Hematopoietic multipotent progenitor cell treated with erythropoietin and hydrocortisone succinate and interleukin-3 and kit ligand, for 4 days (in vitro differentiated cells): ENCODE data around the gene MOG.

Source experiments
- DNase-seq: peaks from one replicate; pipeline ENCODE4 v3.0.0-alpha.2; 2015

MOG gene

DNA sequence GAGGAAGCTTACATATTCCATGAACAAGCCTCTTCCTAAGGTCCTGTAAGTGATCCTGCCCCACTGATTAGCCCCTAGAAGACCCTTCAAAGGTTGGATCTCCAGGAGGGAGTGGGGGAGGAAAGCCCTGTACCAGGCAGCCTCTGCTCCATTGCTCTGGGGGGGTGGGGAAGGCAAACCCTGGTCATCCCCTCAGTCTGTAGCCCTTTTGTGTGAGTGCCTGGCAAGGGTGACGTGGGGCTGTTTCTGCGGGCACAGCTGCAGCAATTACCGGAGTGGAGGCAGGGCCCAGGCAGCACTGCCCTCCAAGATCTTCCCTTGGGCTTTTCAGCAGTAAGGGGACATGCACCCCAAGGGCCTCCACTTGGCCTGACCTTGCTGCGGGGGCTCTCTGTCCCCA, at the start of gene MOG:
Gene MOG (plus strand): TSS at position 295 of the 400 bp plus-strand sequence. CDS start 118 bp downstream, outside the sequence.
- DNase-seq, result no peak

DNA sequence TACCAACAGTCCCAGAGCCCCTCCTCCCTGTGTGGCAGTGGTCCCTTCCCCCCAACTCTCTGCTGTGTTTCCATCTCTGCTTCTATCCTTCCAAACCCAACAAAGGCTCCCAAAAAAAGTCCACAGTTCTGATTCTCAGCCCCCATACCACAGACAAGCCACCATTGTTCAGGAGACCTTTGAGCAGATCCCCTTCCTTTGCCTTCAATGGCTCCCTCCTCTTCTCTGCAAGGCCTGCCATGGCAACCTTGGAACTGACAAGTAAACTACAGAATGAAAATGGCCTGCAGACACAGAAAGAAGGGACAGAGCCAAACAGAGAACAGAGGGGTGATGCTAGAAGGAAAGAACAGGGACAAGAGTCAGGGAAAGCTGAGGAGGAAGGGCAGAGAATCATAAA, 48.8 kb upstream of the MOG start:
- DNase-seq, result no peak

DNA sequence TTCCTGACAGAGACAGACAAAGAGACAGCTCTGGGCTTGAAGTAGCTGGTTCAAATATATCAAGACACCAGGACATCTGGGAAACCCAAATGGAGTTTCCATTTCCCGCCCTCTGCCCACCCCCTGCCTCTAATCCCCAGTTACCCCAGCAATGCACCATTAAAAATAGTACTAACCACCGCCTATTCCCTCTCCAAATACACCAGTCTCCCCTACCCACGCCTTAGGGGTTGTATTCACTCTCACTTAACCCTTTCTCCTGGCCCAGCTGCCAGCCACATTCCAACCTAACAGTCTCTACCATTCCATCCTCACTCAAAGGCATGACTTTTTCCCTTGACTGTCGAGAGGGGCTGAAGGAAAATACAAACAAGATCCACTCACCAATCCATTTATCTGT, 46.4 kb upstream of the MOG start:
- no peak for DNase-seq

DNA sequence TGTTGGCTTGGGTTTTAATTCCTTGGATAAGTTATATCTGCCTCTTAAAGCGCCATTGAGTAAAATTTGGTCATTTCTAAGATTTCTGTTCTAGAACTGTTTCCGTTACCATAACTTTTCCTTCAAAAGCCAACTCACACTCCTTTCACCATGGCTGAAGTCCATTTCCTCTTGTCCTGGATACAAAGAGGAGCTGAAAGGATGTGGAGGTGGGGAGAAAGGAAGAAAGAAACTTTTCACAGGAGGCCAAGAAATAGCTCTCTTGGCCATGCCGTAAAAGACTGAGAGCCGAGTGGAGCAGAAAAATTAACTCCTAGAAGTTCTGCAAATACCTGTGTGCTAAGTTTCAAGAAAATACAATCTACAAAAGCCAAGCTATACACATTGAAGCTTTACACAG, 45.5 kb upstream of the MOG start:
- DNase-seq, result no peak

DNA sequence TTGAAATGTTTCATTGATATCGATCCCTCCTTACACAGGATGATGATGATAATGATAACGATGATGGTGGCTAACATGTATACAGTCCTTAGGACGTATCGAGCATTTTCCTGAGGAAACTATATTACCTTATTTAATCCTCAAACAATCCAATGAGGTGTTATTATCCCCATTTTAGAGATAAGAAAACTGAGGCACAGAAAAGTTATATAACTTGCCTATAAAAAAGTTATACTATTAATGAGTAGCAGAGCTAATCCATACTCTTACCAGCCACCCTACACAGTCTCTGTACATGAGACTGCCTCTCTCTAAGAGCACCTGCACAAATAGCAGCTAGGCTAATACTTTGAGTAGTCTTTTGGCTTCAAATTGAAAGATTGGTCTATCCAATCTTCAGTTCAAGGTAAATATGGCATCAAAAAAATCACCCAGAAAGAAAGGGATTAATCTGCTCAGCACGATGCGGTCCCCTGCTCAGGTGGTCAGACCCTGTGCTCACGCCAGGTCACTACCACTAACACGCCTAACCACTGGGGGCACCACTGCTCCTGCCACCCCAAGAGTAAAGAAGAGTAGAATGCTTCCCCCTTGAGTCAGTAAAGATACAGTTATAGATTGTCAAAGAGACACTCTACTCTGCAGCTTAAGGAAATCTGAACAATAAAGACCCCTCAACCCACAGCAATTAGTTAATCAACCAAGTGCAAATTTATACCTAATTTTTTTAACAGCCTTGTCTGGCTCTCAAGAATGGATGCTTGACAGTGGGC, 38.9 kb upstream of the MOG start:
- peak; percentile 44 for DNase-seq

DNA sequence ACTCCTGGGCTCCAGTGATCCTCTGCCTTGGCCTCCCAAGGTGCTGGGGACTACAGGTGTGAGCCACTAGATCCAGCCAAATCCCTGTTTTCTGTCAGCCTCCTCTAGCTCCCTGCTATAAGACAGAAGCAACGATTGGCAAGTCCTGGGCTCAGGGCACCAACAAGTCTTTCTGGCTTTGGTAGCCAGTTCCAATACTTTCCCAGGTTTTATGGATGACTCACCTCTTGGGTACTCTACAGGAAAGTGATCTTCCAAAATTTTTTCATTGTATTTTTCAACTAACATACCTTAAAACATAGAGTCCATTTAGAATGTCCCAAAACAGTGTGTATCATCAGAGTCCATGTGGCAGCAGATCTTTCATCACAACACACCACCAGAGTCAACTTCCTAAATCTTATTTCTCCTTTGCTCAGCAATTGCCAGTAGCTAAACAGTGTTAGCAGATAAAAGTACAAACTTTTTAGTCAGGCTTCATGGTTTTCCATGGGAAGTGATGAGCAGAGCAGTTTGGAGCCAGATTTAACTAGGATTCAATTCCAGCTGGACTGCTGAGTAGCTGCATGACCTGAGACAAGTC, 37.2 kb upstream of the MOG start:
- peak; percentile 18 for DNase-seq

DNA sequence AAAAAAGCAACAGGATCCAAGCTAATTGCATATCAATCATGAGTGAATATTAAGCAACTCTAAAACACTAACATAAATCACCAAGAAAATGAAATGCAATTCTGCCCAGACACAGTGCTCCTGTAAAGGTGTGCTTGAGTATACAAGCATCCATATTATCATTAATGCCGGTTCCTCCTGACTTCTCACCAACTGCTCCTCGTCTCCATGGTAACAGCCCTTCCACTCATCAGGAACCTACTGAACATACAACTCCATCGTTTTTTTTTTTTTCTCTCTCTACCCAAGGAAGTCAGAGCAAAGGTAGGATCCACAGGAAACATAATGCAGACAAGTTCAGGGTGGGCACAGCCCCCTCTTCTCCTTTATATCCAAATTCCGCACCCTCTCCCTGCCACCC, 36.3 kb upstream of the MOG start:
- no peak for DNase-seq

DNA sequence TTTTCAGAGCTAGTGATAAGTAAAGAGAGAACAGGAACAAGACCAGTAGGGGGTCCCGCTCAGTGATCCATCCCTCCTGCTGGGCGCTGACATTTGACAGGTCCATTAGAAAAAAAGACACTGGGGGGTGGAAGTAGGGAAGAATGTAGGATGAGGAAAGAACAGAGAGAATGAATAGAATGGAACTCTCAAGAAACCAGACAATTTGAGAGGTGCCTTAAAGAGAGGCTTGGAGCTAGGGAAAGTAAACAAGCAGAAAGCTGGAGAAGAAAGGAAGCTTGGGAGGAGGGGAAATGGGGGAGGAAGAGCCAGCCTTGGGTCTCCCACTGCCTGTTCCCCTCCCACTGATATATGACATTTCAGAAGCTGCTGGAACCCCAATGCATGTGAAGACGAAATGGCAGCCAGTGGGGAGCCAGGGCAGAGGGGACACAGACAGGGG, 32.4 kb upstream of the MOG start:
- no peak for DNase-seq

DNA sequence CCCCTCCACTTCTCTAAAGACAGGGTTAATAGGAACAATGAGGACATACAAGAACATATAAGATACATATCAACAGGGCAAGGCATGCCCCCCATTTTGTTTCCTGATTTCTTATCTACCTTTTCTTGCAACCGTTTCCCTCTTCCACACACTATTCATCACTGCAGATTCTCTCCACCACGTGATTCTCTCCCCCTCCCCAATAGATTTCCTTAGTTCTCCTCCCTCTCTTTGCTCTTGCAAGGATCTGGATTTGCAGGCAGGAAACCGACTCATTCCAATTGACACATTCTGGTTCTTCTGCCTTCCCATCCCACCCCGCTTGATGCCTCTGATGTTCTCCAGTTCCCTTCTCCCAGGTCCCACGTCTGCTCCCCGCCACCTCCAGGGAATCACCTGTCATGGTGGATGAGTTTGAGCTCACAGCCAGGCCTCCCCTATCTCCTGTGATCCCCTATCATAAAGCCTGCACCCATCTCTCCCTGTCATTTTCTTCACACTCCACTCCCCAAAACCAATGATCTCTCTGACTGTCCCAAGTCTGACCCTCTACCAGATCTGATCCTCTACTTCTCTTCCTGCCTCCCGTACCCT, 31.5 kb upstream of the MOG start:
- no peak for DNase-seq

DNA sequence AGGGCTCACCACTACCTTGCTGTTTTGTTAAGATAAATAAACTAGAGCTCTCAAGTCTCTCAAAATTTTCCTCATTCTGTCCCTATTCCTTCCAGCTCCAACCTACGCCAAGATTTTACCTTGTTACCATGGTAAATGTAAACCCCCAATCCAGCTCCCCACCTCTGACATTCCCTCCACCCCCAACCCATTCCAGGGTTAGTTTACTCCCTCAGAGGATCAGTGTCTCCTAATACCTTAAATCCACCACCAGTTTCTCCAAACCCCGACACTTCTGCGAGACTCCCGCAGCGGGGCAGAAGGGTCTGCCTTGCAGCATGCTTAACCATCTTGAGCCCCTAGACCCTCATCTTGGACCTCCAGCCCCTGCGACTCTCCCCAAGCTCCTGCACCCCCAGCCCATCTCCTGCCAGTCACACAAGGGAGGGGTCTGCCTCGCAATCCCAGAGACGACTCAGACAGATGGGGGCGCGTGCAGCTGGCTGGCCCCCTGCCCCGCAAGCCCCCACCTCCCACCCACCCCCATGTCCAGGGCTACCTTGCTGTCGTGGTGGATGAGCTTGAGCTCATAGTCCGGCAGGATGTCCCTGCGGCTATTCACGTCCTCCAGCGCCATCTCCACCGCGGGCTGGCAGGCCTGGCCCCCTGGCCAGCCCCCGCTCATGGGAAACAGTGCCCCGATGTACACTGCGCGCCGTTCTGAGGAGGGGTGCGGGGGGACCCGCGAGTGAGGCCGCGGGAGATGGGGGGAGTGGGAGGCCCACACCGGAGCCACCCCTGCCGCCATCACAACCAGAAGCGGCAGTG, 29.7 kb upstream of the MOG start:
- DNase-seq, result no peak

DNA sequence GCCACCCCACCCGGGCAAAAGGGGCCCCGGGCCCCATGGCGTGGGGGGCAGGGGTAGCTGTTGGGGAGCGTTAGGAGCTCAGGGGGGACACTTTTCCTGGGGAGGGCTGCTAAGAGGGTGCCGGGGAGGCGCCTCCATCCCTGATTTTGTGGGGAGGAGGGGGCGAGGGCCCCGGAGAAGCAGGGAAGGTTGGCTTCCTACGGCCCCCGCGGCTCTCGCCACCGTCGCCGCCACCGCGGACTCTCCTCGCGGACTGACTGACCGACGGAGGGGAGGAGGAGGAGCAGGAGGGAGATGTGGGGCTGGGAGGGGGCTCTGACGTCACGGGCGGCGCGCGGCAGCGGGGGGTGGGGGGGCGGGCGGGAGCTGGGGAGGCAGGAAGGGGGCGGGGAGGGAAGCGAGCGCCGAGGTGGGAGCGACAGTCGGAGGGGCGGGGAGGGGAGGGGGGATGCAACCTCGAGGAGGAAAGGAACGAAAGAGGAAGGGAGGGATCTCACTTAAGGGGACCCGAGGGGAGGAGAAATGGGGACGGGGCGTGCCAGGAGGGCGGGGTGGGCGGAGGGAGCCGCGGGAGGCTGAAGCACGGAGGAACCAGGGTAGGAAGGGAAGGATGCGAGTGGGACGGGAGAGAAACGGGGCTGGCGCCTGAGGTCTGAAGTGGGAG, 29.0 kb upstream of the MOG start:
- DNase-seq, result peak; percentile 75

DNA sequence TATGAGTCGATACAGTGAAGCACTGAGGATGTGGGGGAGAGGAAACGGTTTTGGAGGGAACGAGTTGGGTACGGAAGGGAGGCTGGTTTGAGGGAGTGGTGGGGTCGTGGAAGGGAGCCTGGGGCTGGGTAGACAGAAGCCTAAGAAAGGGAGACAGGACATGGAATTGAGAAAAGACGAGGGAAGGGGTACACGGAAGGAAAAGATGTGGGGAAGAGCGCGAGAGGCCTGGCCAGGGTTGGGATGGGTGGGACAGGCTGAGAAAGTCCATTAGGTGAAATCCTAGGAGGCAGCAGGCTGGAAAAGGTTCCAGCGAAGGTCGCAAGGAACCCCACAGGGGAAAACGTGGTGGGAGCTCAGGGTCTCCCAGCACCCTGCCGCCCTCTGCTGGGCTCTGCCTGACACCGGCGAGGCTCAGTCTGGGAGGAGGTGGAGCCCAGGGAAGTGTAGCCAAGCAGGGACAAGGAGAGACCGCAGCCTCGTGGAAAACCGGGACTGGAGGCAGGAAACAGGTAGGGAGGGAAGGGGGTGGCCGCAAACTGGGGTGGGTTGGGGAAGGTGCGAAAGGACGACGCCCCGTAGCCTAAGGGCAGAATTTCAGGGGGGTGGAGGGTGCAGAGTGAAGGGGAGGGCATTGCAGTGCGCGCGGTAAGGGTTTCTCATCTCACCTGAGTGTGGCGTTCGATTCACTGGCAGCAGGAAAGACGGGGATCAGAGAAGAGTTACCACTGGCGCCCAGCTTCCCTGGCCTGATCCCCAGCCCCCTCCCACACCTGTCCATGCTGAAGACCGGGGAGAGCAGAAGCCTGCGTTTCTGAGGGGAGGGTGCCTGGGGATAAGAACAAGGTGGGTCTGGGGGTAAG, 28.2 kb upstream of the MOG start:
- peak; percentile 78 for DNase-seq

DNA sequence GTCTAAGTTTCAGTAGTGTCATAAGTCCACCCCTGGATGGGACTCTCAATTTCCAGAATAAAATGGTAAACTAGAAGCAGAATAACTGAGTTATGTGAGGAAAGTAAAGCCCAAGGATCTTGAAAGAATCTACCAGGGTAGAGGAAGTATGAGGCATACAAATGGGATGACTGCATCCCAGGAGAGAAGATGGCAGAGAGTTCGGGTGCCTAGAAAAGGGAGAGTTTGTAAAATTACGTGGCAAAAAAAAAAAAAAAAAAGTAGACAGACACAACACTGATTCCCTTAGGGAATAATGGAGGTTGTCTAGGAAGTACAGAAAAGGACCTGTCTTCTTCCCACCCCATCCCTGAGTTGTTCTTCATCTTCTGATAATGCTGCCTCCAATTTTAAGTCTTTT, 27.3 kb upstream of the MOG start:
- no peak for DNase-seq

DNA sequence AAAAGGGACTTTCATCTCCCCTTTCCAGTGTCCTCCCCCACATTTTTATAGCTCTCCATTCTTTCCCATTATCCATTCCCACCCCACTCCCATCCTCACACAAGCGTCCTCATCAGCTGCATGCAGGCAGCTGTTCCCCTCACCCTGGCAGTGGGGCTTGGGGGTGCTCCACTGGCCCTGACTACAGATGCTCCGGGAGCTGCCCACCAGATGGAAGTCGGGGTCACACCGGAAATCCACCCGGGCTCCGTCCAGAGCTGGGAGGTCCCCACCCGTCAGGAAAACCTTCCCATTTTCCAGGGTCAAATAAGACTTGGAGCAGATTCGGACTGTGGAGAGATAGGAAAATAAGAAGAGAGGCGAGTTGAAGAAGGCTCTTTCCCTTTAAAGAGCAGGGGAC, 26.6 kb upstream of the MOG start:
- DNase-seq, result no peak

DNA sequence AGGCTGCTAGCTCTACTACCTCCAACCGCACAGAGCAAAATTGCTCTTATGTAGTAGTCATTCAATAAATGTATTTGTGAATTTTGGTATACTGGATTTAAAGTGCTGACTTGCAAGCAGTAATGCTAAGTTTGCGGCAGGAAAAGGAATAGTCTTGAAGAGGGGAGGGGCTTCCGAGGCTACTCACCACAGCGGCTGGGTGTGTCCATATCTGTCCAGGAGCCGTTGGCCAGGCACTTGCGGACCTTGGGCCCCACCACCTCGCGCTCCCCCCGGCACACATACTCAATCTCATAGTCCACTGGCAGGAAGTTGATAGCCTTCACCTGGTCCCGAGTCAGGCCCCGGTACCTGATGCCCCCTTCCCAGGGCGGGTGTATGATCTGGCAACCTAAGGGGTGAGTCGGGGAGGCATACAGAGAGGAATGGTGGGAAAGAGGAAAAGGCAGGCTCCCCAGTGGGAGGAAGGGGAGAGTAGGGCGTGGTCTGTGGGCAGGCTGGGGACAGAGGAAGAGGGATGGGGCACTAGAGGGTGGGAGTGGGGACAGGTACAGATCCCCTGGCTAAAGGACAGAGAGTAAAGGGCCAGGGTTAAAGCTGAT, 25.6 kb upstream of the MOG start:
- peak; percentile 45 for DNase-seq

DNA sequence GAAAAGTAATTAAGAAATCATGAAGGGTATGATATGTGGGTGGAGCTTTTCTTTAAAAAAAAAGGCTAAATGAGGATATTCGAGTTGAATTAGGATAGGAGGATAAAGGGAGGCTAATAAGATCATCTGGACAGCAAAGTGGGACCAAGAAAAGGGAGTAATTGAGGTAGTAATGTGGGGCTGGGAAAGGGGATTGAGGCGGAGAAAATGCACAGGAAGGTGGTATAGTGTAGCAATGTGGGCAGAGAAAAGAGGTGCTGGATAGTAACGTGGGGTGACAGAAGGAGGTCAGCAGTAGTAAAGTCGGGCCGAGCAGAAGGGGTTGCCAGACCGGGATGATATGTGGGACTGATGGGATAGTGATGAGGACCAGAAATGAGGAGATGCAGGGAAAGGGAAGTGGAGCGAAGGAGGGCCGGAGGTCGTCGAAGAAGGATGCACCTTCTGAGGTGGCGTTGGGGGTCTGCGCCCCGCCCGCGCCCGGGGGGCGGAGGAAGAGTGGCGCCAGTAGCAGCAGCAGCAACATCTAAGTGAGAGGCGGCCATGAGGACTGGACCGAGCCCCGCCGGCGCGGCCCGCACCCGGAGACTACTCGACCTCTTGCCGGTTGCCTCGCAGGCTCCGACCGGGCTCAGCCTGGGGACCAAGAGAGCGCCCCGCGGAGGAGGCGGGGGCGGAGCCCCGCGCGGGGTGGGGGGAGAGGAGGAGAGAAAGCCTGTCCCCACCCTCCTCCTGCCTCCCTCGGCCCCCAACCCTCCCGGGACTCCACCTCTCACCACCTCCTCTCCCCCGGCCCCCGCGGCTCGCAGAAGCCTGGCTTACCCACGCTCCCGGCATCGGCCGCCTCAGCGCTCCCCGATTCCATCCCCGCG, 24.8 kb upstream of the MOG start:
- peak; percentile 60 for DNase-seq

DNA sequence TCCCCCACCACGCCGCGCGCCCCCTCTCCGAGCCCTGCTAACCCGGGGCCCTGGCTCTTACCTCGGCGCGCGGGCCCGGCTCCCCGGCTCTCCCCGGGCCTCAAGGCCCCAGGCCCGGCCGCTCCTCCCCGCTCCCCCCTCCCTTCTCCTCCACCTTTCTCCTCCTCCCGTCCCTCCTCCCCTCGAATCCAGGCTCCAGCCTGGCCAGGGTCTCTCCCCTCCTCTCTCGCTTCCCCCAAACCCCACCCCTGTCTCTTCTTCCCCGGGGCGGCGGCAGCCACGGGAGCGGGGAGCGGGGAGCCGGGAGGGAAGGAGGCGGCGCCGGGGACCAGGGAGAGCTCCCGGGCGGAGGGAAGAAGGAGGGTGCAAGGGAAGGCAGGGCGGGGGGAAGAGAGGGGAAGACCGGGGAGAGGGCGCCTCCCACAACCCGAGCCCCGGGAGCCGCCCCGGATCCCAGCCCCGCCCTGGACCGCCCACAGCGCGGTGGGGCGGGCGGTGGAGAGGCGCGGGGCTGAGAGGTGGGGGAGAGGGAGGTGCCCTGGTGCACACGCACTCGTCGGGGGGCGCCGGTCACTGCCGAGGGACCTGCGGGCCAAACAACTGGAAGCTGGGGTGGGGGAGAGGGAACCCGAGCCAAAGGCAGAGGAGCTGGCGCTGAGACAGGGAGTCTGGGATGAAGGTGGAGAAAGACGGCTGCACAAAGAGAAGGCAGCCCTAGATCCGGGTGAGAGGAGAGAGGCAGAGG, 23.9 kb upstream of the MOG start, which contains the start of gene GABBR1:
Gene GABBR1 (minus strand): TSS at position 395 of the 745 bp plus-strand sequence. CDS start 798 bp downstream, outside the sequence.
- peak; percentile 87 for DNase-seq

DNA sequence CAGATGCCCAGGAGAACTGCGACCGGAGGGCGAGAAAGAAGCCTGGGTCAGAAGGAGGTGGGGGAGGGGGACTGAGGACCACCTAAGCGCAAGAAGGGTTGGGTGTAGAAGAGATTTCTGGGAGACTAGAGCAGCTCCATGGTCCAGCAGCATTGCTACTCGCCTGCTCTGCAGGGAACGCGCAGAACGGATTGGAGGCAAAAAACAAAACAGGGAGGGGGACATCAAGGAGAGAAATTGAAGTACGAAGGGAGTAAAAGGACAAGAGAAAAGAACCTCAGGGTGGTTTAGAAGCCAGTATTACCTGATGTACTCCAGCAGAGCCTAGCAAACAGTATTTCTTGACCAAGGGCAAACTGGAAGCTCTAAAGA, 23.4 kb upstream of the MOG start:
- DNase-seq, result no peak

DNA sequence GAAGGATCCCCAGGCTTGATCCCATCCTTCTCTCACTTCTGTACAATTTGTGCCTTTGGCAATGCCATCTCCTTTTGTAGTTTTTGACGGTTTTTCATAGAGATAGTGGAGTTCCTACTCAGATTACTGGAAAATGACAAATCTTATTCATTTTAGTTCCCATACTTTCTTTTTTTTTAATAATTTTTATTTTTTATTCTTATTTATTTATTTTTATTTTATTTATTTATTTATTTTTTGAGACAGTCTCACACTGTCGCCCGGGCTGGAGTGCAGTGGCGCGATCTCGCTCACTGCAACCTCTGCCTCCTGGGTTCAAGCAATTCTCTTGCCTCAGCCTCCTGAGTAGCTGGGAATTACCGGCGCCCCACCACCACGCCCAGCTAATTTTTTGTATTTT, 19.6 kb upstream of the MOG start:
- no peak for DNase-seq
